PC-3 (cell line): ENCODE measurements around the gene NKAIN2. TPM values are rescaled to one million over a fixed set of nuclear protein-coding genes. Genes with fewer than 3 reads are reported as not detected.

Experiments
- ATAC-seq: fragments of 200-7000 bp; cut with Tn5 transposase; 2 replicates; pipeline ENCODE4 v1.9.1; 2020; ENCODE audit warnings: mild to moderate bottlenecking, moderate library complexity
- BruUV-seq: library from RNA; stranded (reverse); fragments of 400-500 nt; replicated peaks from 2 replicates; lab custom pipeline; 2021; lab: Mats Ljungman, UMichigan
- CTCF ChIA-PET: fragments of 300-600 bp; sonication (Branson Sonifier 250); formaldehyde crosslinking; loops from one replicate; lab custom pipeline; 2022; ENCODE audit warnings: antibody characterized with exemption; lab: Charles Lee
- POLR2A ChIA-PET: fragments of 300-600 bp; sonication (Branson Sonifier 250); formaldehyde crosslinking; loops from one replicate; lab custom pipeline; 2022; ENCODE audit warnings: antibody characterized with exemption; ENCODE audit not compliant: unreplicated experiment; lab: Charles Lee
- DNase-seq: peaks from one replicate; pipeline ENCODE4 v3.0.0-alpha.2; 2015
- H2AFZ ChIP-seq: fragments of 300-600 bp; sonication (generic); 2 replicates; pipeline ENCODE4 v1.6.0; 2016; ENCODE audit warnings: antibody characterized with exemption, low read length
- H3F3A ChIP-seq: fragments of 300-600 bp; sonication (generic); one replicate; pipeline ENCODE4 v1.6.0; 2017; ENCODE audit warnings: antibody characterized with exemption, low read length, control low read depth, mild to moderate bottlenecking; ENCODE audit not compliant: unreplicated experiment
- H3K27ac ChIP-seq: fragments of 300-600 bp; sonication (generic); 2 replicates; pipeline ENCODE4 v1.5.1; 2016; ENCODE audit warnings: mild to moderate bottlenecking, low read length
- H3K27me3 ChIP-seq: fragments of 300-600 bp; sonication (generic); 2 replicates; pipeline ENCODE4 v1.6.1; 2016; ENCODE audit warnings: low read length, mixed read lengths
- H3K36me3 ChIP-seq: fragments of 300-600 bp; sonication (generic); 2 replicates; pipeline ENCODE4 v1.6.1; 2016; ENCODE audit warnings: low read depth, mixed run types, low read length, mixed read lengths
- H3K4me1 ChIP-seq: fragments of 300-600 bp; sonication (generic); 2 replicates; pipeline ENCODE4 v1.5.1; 2016; ENCODE audit warnings: low read length; ENCODE audit not compliant: insufficient read depth
- H3K4me2 ChIP-seq: fragments of 300-600 bp; sonication (generic); 2 replicates; pipeline ENCODE4 v1.6.0; 2016; ENCODE audit warnings: low read length
- H3K4me3 ChIP-seq: fragments of 300-600 bp; sonication (generic); 2 replicates; pipeline ENCODE4 v1.5.1; 2016; ENCODE audit warnings: mild to moderate bottlenecking, low read length, mixed read lengths
- H3K79me2 ChIP-seq: fragments of 300-600 bp; sonication (generic); 2 replicates; pipeline ENCODE4 v1.6.1; 2017; ENCODE audit warnings: low read length, mixed read lengths
- H3K9ac ChIP-seq: fragments of 300-600 bp; sonication (generic); 2 replicates; pipeline ENCODE4 v1.6.0; 2016; ENCODE audit warnings: mild to moderate bottlenecking, low read length
- H3K9me2 ChIP-seq: fragments of 300-600 bp; sonication (generic); replicated peaks from 2 replicates; pipeline ENCODE4 v1.6.1; 2016; ENCODE audit warnings: mixed run types, low read length, mixed read lengths
- H3K9me3 ChIP-seq: fragments of 300-600 bp; sonication (generic); 2 replicates; pipeline ENCODE4 v1.6.1; 2016; ENCODE audit warnings: low read length, mixed read lengths
- H4K20me1 ChIP-seq: fragments of 300-600 bp; sonication (generic); 2 replicates; pipeline ENCODE4 v1.6.1; 2016; ENCODE audit warnings: low read length, mixed read lengths
- EZH2 ChIP-seq: fragments of 300-600 bp; sonication (generic); IDR thresholded peaks from one replicate; pipeline ENCODE4 v1.6.1; 2017; ENCODE audit warnings: antibody characterized with exemption, mild to moderate bottlenecking, low read length; ENCODE audit not compliant: unreplicated experiment
- EZH2phosphoT487 ChIP-seq: fragments of 300-600 bp; sonication (generic); IDR thresholded peaks from 2 replicates; pipeline ENCODE4 v1.6.1; 2018; ENCODE audit warnings: mild to moderate bottlenecking, antibody characterized with exemption, low read length, borderline replicate concordance
- intact Hi-C: fragments of 100-400 bp; cut with micrococcal nuclease; formaldehyde crosslinking; loops from 2 replicates; pipeline ENCODE4 v1.9.0; 2023
- total RNA-seq: library from RNA; depleted of rRNA; stranded (reverse); fragments of >200 nt; gene quantifications from 2 replicates; pipeline ENCODE4 v1.2.3, GENCODE V29; 2014
- TF ChIP-seq, protein P1 (sequence below): fragments of 300-600 bp; sonication (generic); conservative IDR thresholded peaks from 2 replicates; pipeline ENCODE4 v1.5.1; 2017; ENCODE audit warnings: antibody characterized with exemption, low read depth, mild to moderate bottlenecking, low read length

Gene NKAIN2
- total RNA-seq, 1 experiment from 2014 or later: not detected

DNA sequence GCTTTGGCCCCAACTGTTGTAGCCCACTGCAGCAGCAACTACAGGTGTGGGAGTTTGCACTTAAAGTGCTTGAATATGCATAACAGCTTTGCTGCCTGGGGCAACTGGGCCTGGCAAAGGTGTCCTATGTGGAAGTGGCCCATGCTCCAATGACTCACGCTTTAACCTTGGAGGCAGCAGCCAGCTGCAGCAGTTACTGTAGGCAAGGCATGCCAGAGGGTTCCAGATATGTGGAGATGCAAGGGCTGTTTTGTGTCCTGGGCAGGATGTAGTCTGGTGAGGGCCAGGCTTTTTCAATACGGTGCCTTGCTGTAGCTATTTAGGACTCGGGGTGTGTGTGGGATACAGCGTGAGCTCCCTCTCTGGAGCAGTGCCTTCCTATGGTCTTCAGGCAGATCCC, 150.3 kb downstream of the NKAIN2 start:
- Histone ChIP-seq H3K27me3 (no peaks in the 10 kb centered on the region), H3K4me3 (no peak overlapping the region), H2AFZ (no peak overlapping the region), H3K27ac (no peak overlapping the region), H3F3A (no peaks in the 10 kb centered on the region), H3K9me2 (no peaks in the 10 kb centered on the region), H3K9ac (no peak overlapping the region), H3K4me1 (no peaks in the 10 kb centered on the region), H3K9me3 (no peaks in the 10 kb centered on the region), H3K79me2 (no peaks in the 10 kb centered on the region), H4K20me1 (no peaks in the 10 kb centered on the region), H3K36me3 (no peaks in the 10 kb centered on the region), H3K4me2 (no peak overlapping the region)
- BruUV-seq: no TSS peak
- ATAC-seq (no peak), DNase-seq (no peak)
- ChIA-PET POLR2A (no interaction called here), CTCF (no interaction called here)
- TF ChIP-seq, protein P1, sequence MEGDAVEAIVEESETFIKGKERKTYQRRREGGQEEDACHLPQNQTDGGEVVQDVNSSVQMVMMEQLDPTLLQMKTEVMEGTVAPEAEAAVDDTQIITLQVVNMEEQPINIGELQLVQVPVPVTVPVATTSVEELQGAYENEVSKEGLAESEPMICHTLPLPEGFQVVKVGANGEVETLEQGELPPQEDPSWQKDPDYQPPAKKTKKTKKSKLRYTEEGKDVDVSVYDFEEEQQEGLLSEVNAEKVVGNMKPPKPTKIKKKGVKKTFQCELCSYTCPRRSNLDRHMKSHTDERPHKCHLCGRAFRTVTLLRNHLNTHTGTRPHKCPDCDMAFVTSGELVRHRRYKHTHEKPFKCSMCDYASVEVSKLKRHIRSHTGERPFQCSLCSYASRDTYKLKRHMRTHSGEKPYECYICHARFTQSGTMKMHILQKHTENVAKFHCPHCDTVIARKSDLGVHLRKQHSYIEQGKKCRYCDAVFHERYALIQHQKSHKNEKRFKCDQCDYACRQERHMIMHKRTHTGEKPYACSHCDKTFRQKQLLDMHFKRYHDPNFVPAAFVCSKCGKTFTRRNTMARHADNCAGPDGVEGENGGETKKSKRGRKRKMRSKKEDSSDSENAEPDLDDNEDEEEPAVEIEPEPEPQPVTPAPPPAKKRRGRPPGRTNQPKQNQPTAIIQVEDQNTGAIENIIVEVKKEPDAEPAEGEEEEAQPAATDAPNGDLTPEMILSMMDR: no peak
- TF ChIP-seq EZH2: no peak
- intact Hi-C loops: no loop called here

GRCh38 chr6:123956492-123957139, 153.0 kb downstream of the NKAIN2 start:
- no peak for ATAC-seq
- Histone ChIP-seq H3K4me3 (no peak overlapping the region), H3F3A (no peaks in the 10 kb centered on the region), H3K9me2 (no peaks in the 10 kb centered on the region), H3K79me2 (no peaks in the 10 kb centered on the region), H3K9me3 (no peaks in the 10 kb centered on the region), H3K4me1 (no peaks in the 10 kb centered on the region), H2AFZ (no peak overlapping the region), H3K27ac (no peak overlapping the region), H4K20me1 (no peaks in the 10 kb centered on the region), H3K4me2 (no peak overlapping the region), H3K27me3 (no peaks in the 10 kb centered on the region), H3K9ac (no peak overlapping the region), H3K36me3 (no peaks in the 10 kb centered on the region)
- CTCF ChIA-PET: no interaction called here
- intact Hi-C loops: no loop called here
- POLR2A ChIA-PET: no interaction called here
- no peak for TF ChIP-seq EZH2phosphoT487
- TF ChIP-seq EZH2: no peak
- TF ChIP-seq, protein P1: no peak
- BruUV-seq: no TSS peak
- DNase-seq: no peak

DNA sequence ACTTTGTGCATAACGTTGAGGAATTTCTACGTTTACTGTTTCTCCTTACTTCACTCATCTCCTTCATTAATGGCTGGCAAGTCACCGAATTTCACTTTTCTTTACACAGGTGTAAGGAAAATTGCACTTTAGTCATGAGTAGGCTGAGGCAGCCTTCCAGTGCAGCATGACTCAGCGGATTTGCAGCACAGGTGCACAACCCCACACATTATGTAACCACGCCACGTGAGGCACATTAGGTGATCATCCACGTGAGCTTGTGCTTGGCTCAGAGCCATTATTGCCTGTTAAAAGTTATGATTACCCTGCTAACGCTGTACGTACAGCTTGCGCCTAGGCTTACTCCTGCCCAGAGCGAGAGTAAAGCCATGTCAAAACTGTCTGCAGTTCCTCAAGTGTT, 158.8 kb downstream of the NKAIN2 start:
- Histone ChIP-seq H3K9me2 (no peaks in the 10 kb centered on the region), H4K20me1 (no peaks in the 10 kb centered on the region), H3K9ac (no peak overlapping the region), H3K4me2 (no peak overlapping the region), H3K4me1 (no peaks in the 10 kb centered on the region), H3F3A (no peaks in the 10 kb centered on the region), H3K79me2 (no peaks in the 10 kb centered on the region), H3K9me3 (no peaks in the 10 kb centered on the region), H3K27me3 (no peaks in the 10 kb centered on the region), H3K36me3 (no peaks in the 10 kb centered on the region), H3K27ac (no peak overlapping the region), H3K4me3 (no peak overlapping the region), H2AFZ (no peak overlapping the region)
- TF ChIP-seq EZH2: no peak
- no peak for TF ChIP-seq EZH2phosphoT487
- TF ChIP-seq, protein P1: no peak
- DNase-seq (peak; percentile 1), ATAC-seq (no peak)
- intact Hi-C loops: no loop called here
- CTCF ChIA-PET: no interaction called here
- POLR2A ChIA-PET: no interaction called here
- BruUV-seq: no TSS peak
